HEK293 (cell line): ENCODE results near the gene TRAPPC6A.
A peak's percentile ranks its signal among the peaks of the same experiment; 100 is the strongest.

ENCODE experiments used
- CTCF ChIA-PET: fragments of 350-600 bp; formaldehyde crosslinking; extraction: SDS; loops from one replicate; lab custom pipeline; 2021; ENCODE audit warnings: antibody characterized with exemption; lab: Yijun Ruan, JAX
- POLR2A ChIA-PET: fragments of 300-600 bp; formaldehyde crosslinking; extraction: SDS; loops from one replicate; lab custom pipeline; 2020; ENCODE audit warnings: antibody characterized with exemption, inconsistent platforms; lab: Yijun Ruan, JAX
- H3K27ac ChIP-seq: fragments of 200-500 bp; sonication (Bioruptor generic); 2 replicates; pipeline ENCODE4 v1.5.1; 2014; ENCODE audit warnings: low read depth, low read length, control low read depth, inconsistent platforms; ENCODE audit errors: extremely low read depth
- H3K36me3 ChIP-seq, 2 experiments: fragments of 200-500 bp in 1 of 2; sonication (Bioruptor generic) in 1 of 2; 1 replicate in 1 of 2; 2 replicates in 1 of 2; pipeline ENCODE4 v1.5.1; 2014 to 2017; ENCODE audit warnings: inconsistent platforms in 2 of 2, low read length in 2 of 2; ENCODE audit not compliant: control insufficient read depth in 2 of 2, insufficient read depth in 1 of 2
- H3K4me1 ChIP-seq: fragments of 200-500 bp; sonication (Bioruptor generic); 2 replicates; pipeline ENCODE4 v1.5.1; 2014; ENCODE audit warnings: mild to moderate bottlenecking, low read length, inconsistent platforms; ENCODE audit not compliant: control insufficient read depth, insufficient read depth
- H3K4me3 ChIP-seq: 2 replicates; pipeline ENCODE4 v1.5.1; 2011; ENCODE audit warnings: low read depth, mild to moderate bottlenecking, control low read depth, low read length, moderate library complexity
- H3K9me3 ChIP-seq: fragments of 200-500 bp; sonication (Bioruptor generic); 2 replicates; pipeline ENCODE4 v1.5.1; 2014; ENCODE audit warnings: low read depth, low read length, inconsistent platforms; ENCODE audit not compliant: control insufficient read depth, insufficient read depth
- CTCF ChIP-seq: fragments of 450-650 bp; formaldehyde crosslinking; IDR thresholded peaks from 2 replicates; pipeline ENCODE4 v1.5.1; 2016; ENCODE audit warnings: missing biosample characterization, missing genetic modification characterization
- EGR2 ChIP-seq: fragments of 450-650 bp; formaldehyde crosslinking; IDR thresholded peaks from 2 replicates; pipeline ENCODE4 v1.5.1; 2016; ENCODE audit warnings: low read depth, missing biosample characterization, missing genetic modification characterization
- GFI1B ChIP-seq: fragments of 450-650 bp; formaldehyde crosslinking; IDR thresholded peaks from 2 replicates; pipeline ENCODE4 v1.5.1; 2016; ENCODE audit warnings: missing biosample characterization, missing genetic modification characterization
- GLIS1 ChIP-seq: fragments of 450-650 bp; formaldehyde crosslinking; IDR thresholded peaks from 2 replicates; pipeline ENCODE4 v1.5.1; 2016; ENCODE audit warnings: missing biosample characterization, missing genetic modification characterization
- IKZF3 ChIP-seq: fragments of 450-650 bp; IDR thresholded peaks from 2 replicates; pipeline ENCODE4 v1.5.0; 2018; ENCODE audit warnings: missing biosample characterization, mild to moderate bottlenecking, missing genetic modification characterization, moderate library complexity
- KLF1 ChIP-seq: fragments of 450-650 bp; formaldehyde crosslinking; IDR thresholded peaks from 2 replicates; pipeline ENCODE4 v1.5.1; 2016; ENCODE audit warnings: missing biosample characterization, missing genetic modification characterization
- KLF8 ChIP-seq: fragments of 450-650 bp; formaldehyde crosslinking; IDR thresholded peaks from 2 replicates; pipeline ENCODE4 v1.5.1; 2016; ENCODE audit warnings: missing biosample characterization, missing genetic modification characterization
- SCRT2 ChIP-seq: fragments of 450-650 bp; formaldehyde crosslinking; IDR thresholded peaks from 2 replicates; pipeline ENCODE4 v1.5.1; 2016; ENCODE audit warnings: missing biosample characterization, missing genetic modification characterization
- SP2 ChIP-seq: fragments of 450-650 bp; formaldehyde crosslinking; IDR thresholded peaks from 2 replicates; pipeline ENCODE4 v1.5.1; 2016; ENCODE audit warnings: missing biosample characterization, missing genetic modification characterization
- WT1 ChIP-seq: fragments of 450-650 bp; formaldehyde crosslinking; IDR thresholded peaks from 2 replicates; pipeline ENCODE4 v1.5.1; 2016; ENCODE audit warnings: missing biosample characterization, missing genetic modification characterization
- ZBTB26 ChIP-seq: fragments of 450-650 bp; formaldehyde crosslinking; optimal IDR thresholded peaks from 2 replicates; pipeline ENCODE3; 2016; ENCODE audit warnings: missing biosample characterization, mild to moderate bottlenecking, missing genetic modification characterization
- ZBTB8A ChIP-seq: fragments of 450-650 bp; formaldehyde crosslinking; IDR thresholded peaks from 2 replicates; pipeline ENCODE4 v1.5.1; 2016; ENCODE audit warnings: missing biosample characterization, missing genetic modification characterization
- ZFHX2 ChIP-seq: fragments of 450-650 bp; formaldehyde crosslinking; conservative IDR thresholded peaks from 2 replicates; pipeline ENCODE4 v1.5.1; 2016; ENCODE audit warnings: missing biosample characterization, missing genetic modification characterization
- ZIC2 ChIP-seq: fragments of 450-650 bp; formaldehyde crosslinking; IDR thresholded peaks from 2 replicates; pipeline ENCODE4 v1.5.1; 2016; ENCODE audit warnings: missing biosample characterization, missing genetic modification characterization
- ZNF10 ChIP-seq: fragments of 450-650 bp; formaldehyde crosslinking; IDR thresholded peaks from 2 replicates; pipeline ENCODE4 v1.5.1; 2017; ENCODE audit warnings: missing biosample characterization, missing genetic modification characterization
- ZNF155 ChIP-seq: fragments of 450-650 bp; formaldehyde crosslinking; IDR thresholded peaks from 2 replicates; pipeline ENCODE4 v1.5.1; 2016; ENCODE audit warnings: missing biosample characterization, missing genetic modification characterization
- ZNF169 ChIP-seq: fragments of 450-650 bp; formaldehyde crosslinking; IDR thresholded peaks from 2 replicates; pipeline ENCODE4 v1.5.1; 2016; ENCODE audit warnings: missing biosample characterization, missing genetic modification characterization
- ZNF548 ChIP-seq: fragments of 450-650 bp; formaldehyde crosslinking; IDR thresholded peaks from 2 replicates; pipeline ENCODE4 v1.5.1; 2016; ENCODE audit warnings: missing biosample characterization, missing genetic modification characterization
- ZNF558 ChIP-seq: fragments of 450-650 bp; formaldehyde crosslinking; IDR thresholded peaks from 2 replicates; pipeline ENCODE4 v1.5.1; 2016; ENCODE audit warnings: missing biosample characterization, missing genetic modification characterization
- ZNF600 ChIP-seq: fragments of 450-650 bp; formaldehyde crosslinking; IDR thresholded peaks from 2 replicates; pipeline ENCODE4 v1.5.1; 2016; ENCODE audit warnings: missing biosample characterization, missing genetic modification characterization
- ZSCAN30 ChIP-seq: fragments of 450-650 bp; IDR thresholded peaks from 2 replicates; pipeline ENCODE4 v1.5.1; 2018; ENCODE audit warnings: missing biosample characterization, mild to moderate bottlenecking, missing genetic modification characterization, moderate library complexity
- ZSCAN4 ChIP-seq: fragments of 450-650 bp; formaldehyde crosslinking; IDR thresholded peaks from 2 replicates; pipeline ENCODE4 v1.5.1; 2017; ENCODE audit warnings: missing biosample characterization, missing genetic modification characterization
- TF ChIP-seq, protein P1 (sequence below): fragments of 450-650 bp; formaldehyde crosslinking; IDR thresholded peaks from 2 replicates; pipeline ENCODE4 v1.5.1; 2016; ENCODE audit warnings: missing biosample characterization, missing genetic modification characterization
- TF ChIP-seq, protein P2 (sequence below): fragments of 450-650 bp; formaldehyde crosslinking; IDR thresholded peaks from 2 replicates; pipeline ENCODE4 v1.5.1; 2017; ENCODE audit warnings: missing biosample characterization, missing genetic modification characterization
- TF ChIP-seq, protein P3 (sequence below): fragments of 450-650 bp; formaldehyde crosslinking; IDR thresholded peaks from 2 replicates; pipeline ENCODE4 v1.5.1; 2016; ENCODE audit warnings: missing biosample characterization, missing genetic modification characterization

Gene TRAPPC6A

DNA sequence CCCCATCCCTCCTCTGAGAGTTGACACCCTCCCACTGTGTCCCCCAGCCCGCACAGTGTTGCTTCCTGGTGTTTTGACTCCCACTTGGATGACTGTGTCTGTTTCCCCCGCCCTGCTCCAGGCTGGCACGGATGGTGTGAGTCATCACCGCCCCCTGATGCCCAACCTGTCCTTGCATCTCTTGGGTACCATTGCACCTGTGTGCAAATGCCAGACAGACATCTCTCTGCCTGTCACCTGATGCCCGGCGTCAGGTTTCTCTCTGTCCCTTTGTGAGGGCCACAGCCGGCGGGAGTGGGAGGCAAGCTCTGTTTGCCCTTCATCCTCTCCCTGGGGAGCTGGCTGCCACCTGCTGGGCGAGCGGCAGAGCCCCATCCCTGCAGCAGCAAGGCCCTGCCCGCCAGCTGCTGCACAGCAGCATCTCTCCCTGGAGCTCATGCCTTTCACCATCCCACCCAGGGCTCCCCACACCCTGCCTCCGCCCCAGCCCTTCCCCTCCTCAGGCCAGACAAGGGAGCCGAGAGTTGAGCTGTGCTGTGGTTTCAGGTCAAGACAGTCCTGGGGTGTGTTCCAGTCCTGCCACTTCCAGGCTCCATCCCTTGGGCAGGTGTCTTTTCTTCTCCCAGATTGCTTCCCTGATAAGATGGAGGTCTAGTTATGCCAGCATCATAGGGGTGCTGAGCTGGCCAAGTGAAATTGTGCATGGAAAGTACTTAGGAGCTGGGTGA, 47.0 kb downstream of the TRAPPC6A start:
- no peak overlapping the region for H3K4me3 ChIP-seq
- peaks cover 0 to 3% of the 10 kb centered on the region in 2 experiments; a peak in 2 of 3 replicates for H3K36me3 ChIP-seq
- TF ChIP-seq ZBTB8A (tag by site-specific recombination) (0 out of 2 replicates have a peak, but pooled peaks have one; percentile 35), ZSCAN30 (tag by site-specific recombination) (no peak), SP2 (tag by site-specific recombination) (0 out of 2 replicates have a peak, but pooled peaks have one; percentile 8), CTCF (peak; percentile 75), ZSCAN4 (tag by site-specific recombination) (no peak), ZNF10 (tag by site-specific recombination) (peak; percentile 87), KLF8 (tag by site-specific recombination) (0 out of 2 replicates have a peak, but pooled peaks have one; percentile 13), KLF1 (tag by site-specific recombination) (peak; percentile 95), GFI1B (tag by site-specific recombination) (no peak), ZNF548 (0 out of 2 replicates have a peak, but pooled peaks have one; percentile 30), ZFHX2 (tag by site-specific recombination) (peak; percentile 96), EGR2 (tag by site-specific recombination) (peak; percentile 93), ZNF169 (tag by site-specific recombination) (no peak), ZBTB26 (tag by site-specific recombination) (no peak), SCRT2 (tag by site-specific recombination) (peak; percentile 63), GLIS1 (peak; percentile 82), ZNF155 (tag by site-specific recombination) (no peak), ZNF600 (tag by site-specific recombination) (peak; percentile 52), ZNF558 (tag by site-specific recombination) (no peak), WT1 (tag by site-specific recombination) (peak; percentile 66), ZIC2 (peak; percentile 98), IKZF3 (no peak)
- TF ChIP-seq, protein P1, sequence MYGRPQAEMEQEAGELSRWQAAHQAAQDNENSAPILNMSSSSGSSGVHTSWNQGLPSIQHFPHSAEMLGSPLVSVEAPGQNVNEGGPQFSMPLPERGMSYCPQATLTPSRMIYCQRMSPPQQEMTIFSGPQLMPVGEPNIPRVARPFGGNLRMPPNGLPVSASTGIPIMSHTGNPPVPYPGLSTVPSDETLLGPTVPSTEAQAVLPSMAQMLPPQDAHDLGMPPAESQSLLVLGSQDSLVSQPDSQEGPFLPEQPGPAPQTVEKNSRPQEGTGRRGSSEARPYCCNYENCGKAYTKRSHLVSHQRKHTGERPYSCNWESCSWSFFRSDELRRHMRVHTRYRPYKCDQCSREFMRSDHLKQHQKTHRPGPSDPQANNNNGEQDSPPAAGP (tag by site-specific recombination) = peak; percentile 78
- TF ChIP-seq, protein P2, sequence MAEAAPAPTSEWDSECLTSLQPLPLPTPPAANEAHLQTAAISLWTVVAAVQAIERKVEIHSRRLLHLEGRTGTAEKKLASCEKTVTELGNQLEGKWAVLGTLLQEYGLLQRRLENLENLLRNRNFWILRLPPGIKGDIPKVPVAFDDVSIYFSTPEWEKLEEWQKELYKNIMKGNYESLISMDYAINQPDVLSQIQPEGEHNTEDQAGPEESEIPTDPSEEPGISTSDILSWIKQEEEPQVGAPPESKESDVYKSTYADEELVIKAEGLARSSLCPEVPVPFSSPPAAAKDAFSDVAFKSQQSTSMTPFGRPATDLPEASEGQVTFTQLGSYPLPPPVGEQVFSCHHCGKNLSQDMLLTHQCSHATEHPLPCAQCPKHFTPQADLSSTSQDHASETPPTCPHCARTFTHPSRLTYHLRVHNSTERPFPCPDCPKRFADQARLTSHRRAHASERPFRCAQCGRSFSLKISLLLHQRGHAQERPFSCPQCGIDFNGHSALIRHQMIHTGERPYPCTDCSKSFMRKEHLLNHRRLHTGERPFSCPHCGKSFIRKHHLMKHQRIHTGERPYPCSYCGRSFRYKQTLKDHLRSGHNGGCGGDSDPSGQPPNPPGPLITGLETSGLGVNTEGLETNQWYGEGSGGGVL (tag by site-specific recombination) = peak; percentile 19; the same call in 1 of the 2 replicates
- TF ChIP-seq, protein P3, sequence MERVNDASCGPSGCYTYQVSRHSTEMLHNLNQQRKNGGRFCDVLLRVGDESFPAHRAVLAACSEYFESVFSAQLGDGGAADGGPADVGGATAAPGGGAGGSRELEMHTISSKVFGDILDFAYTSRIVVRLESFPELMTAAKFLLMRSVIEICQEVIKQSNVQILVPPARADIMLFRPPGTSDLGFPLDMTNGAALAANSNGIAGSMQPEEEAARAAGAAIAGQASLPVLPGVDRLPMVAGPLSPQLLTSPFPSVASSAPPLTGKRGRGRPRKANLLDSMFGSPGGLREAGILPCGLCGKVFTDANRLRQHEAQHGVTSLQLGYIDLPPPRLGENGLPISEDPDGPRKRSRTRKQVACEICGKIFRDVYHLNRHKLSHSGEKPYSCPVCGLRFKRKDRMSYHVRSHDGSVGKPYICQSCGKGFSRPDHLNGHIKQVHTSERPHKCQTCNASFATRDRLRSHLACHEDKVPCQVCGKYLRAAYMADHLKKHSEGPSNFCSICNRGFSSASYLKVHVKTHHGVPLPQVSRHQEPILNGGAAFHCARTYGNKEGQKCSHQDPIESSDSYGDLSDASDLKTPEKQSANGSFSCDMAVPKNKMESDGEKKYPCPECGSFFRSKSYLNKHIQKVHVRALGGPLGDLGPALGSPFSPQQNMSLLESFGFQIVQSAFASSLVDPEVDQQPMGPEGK (tag by site-specific recombination) = peak; percentile 26; the same call in 1 of the 2 replicates
- ChIA-PET CTCF (interaction anchor here (0.5 to 1.4 kb wide), 9 partner anchors 13 to 385 kb away, joined by 3 to 6 read pairs (median 4); no protein-coding TSS in a partner anchor), POLR2A (interaction anchor here (0.6 to 1.2 kb wide), 3 partner anchors 33 to 229 kb away, joined by 4 to 8 read pairs (median 4); partner anchors contain the start of gene PPP1R37)
- no peaks in the 10 kb centered on the region for H3K9me3 ChIP-seq
- H3K27ac ChIP-seq = no peak overlapping the region
- 0 out of 2 replicates have a peak, but pooled peaks cover 4% of the 10 kb centered on the region for H3K4me1 ChIP-seq
